H1 (cell line): Measurements from ENCODE around the gene SNX13. TPM values are rescaled to one million over a fixed set of nuclear protein-coding genes. Genes with fewer than 3 reads are reported as not detected.

Experiments
- CTCF ChIA-PET: fragments of 300-600 bp; sonication (Branson Sonifier 250); formaldehyde crosslinking; loops from one replicate; lab custom pipeline; 2021; ENCODE audit not compliant: partially characterized antibody; lab: Charles Lee
- POLR2A ChIA-PET: fragments of 300-600 bp; sonication (Branson Sonifier 250); formaldehyde crosslinking; loops from one replicate; lab custom pipeline; 2021; ENCODE audit warnings: inconsistent platforms; ENCODE audit not compliant: partially characterized antibody; lab: Charles Lee
- DNase-seq, 2 experiments: peaks; one replicate each; pipeline versions ENCODE4 v3.0.0 to v3.0.0-alpha.2; 2010 to 2022; ENCODE audit warnings: low spot score in 2 of 2, low read depth in 1 of 2, mixed read lengths in 1 of 2
- FAIRE-seq: peaks from 2 replicates; lab custom pipeline; 2011; peaks lifted over from hg19 to GRCh38; lab: Jason Lieb, UNC
- H2AFZ ChIP-seq: 2 replicates; pipeline ENCODE4 v1.8.1; 2012; ENCODE audit warnings: low read length, inconsistent platforms
- H2AK5ac ChIP-seq: 2 replicates; pipeline ENCODE4 v1.6.1; 2013; ENCODE audit warnings: low read depth, low read length
- H2BK120ac ChIP-seq: replicated peaks from 2 replicates; pipeline ENCODE3; 2013; ENCODE audit warnings: low read depth, low read length, inconsistent platforms
- H2BK12ac ChIP-seq: 2 replicates; pipeline ENCODE4 v1.6.1; 2013; ENCODE audit warnings: low read depth, low read length
- H2BK15ac ChIP-seq: 2 replicates; pipeline ENCODE4 v1.6.1; 2013; ENCODE audit warnings: low read length
- H2BK20ac ChIP-seq: 2 replicates; pipeline ENCODE4 v1.6.1; 2013; ENCODE audit warnings: low read length
- H2BK5ac ChIP-seq: 2 replicates; pipeline ENCODE4 v1.6.1; 2013; ENCODE audit warnings: low read depth, low read length
- H3K14ac ChIP-seq: 2 replicates; pipeline ENCODE4 v1.6.1; 2013; ENCODE audit warnings: inconsistent platforms; ENCODE audit not compliant: insufficient read length
- H3K18ac ChIP-seq: 2 replicates; pipeline ENCODE4 v1.6.1; 2013; ENCODE audit warnings: low read length; ENCODE audit errors: extremely low read depth
- H3K23ac ChIP-seq: 2 replicates; pipeline ENCODE4 v1.6.1; 2013; ENCODE audit warnings: inconsistent platforms; ENCODE audit not compliant: insufficient read length
- H3K23me2 ChIP-seq: 2 replicates; pipeline ENCODE4 v1.6.1; 2013; ENCODE audit warnings: low read depth, low read length
- H3K27ac ChIP-seq: 2 replicates; pipeline ENCODE4 v1.6.1; 2011; ENCODE audit warnings: low read depth, low read length, inconsistent platforms
- H3K27me3 ChIP-seq, 4 experiments: replicated peaks in 1 of 4; 1 replicate in 1 of 4; 2 replicates in 3 of 4; pipeline versions ENCODE4 v1.6.1 to v1.8.1; 2011 to 2013; ENCODE audit warnings: low read length in 3 of 4, mild to moderate bottlenecking in 3 of 4, inconsistent platforms in 2 of 4, mixed read lengths in 2 of 4, moderate library complexity in 1 of 4; ENCODE audit not compliant: control insufficient read depth in 3 of 4, insufficient read depth in 3 of 4; ENCODE audit errors: extremely low read depth in 1 of 4
- H3K36me3 ChIP-seq, 4 experiments: 2 replicates each; pipeline versions ENCODE4 v1.6.1 to v1.8.1; 2011 to 2013; ENCODE audit warnings: mild to moderate bottlenecking in 4 of 4, low read length in 3 of 4, moderate library complexity in 2 of 4, control low read depth in 1 of 4, inconsistent platforms in 1 of 4; ENCODE audit not compliant: insufficient read depth in 4 of 4, control insufficient read depth in 2 of 4
- H3K4ac ChIP-seq: replicated peaks from 2 replicates; pipeline ENCODE3; 2013; ENCODE audit warnings: low read length, low read depth, mixed read lengths, inconsistent platforms; ENCODE audit not compliant: insufficient read length
- H3K4me1 ChIP-seq, 4 experiments: replicated peaks in 1 of 4; 1 replicate in 1 of 4; 2 replicates in 3 of 4; pipeline versions ENCODE4 v1.6.1 to v1.8.1; 2011 to 2013; ENCODE audit warnings: low read length in 3 of 4, inconsistent platforms in 2 of 4, mixed read lengths in 1 of 4; ENCODE audit not compliant: insufficient read depth in 4 of 4, control insufficient read depth in 3 of 4
- H3K4me2 ChIP-seq, 2 experiments: 2 replicates each; pipeline versions ENCODE4 v1.6.1 to v1.8.1; 2011 to 2013; ENCODE audit warnings: low read depth in 2 of 2, low read length in 2 of 2, control low read depth in 1 of 2, inconsistent platforms in 1 of 2, mild to moderate bottlenecking in 1 of 2; ENCODE audit not compliant: insufficient read depth in 1 of 2
- H3K4me3 ChIP-seq, 4 experiments: fragments of 200-600, 300-600 bp in 1 of 4; sonication (generic), shearing (Covaris generic), sonication (Bioruptor Twin) in 1 of 4; 2 replicates each; pipeline versions ENCODE4 v1.5.1 to v1.8.1; 2011 to 2016; ENCODE audit warnings: low read length in 4 of 4, low read depth in 3 of 4, control low read depth in 2 of 4, inconsistent platforms in 2 of 4, mild to moderate bottlenecking in 2 of 4, mixed read lengths in 1 of 4, moderate library complexity in 1 of 4; ENCODE audit not compliant: insufficient read depth in 2 of 4; ENCODE audit errors: extremely low read depth in 1 of 4
- H3K56ac ChIP-seq: replicated peaks from 2 replicates; pipeline ENCODE3; 2013; ENCODE audit warnings: low read depth, mild to moderate bottlenecking, mixed read lengths, low read length, inconsistent platforms; ENCODE audit not compliant: insufficient read length
- H3K79me1 ChIP-seq: 2 replicates; pipeline ENCODE4 v1.6.1; 2013; ENCODE audit warnings: low read depth, low read length, control low read depth
- H3K79me2 ChIP-seq, 2 experiments: 2 replicates each; pipeline versions ENCODE4 v1.6.1 to v1.8.1; 2012 to 2013; ENCODE audit warnings: low read length in 2 of 2, mild to moderate bottlenecking in 2 of 2, inconsistent platforms in 1 of 2; ENCODE audit not compliant: insufficient read depth in 2 of 2, control insufficient read depth in 1 of 2
- H3K9ac ChIP-seq, 4 experiments: replicated peaks in 1 of 4; 1 replicate in 1 of 4; 2 replicates in 3 of 4; pipeline versions ENCODE4 v1.6.1 to v1.8.1; 2011 to 2013; ENCODE audit warnings: low read depth in 3 of 4, low read length in 3 of 4, control low read depth in 2 of 4, mild to moderate bottlenecking in 2 of 4, moderate library complexity in 2 of 4, inconsistent platforms in 1 of 4; ENCODE audit errors: extremely low read depth in 1 of 4
- H3K9me3 ChIP-seq, 2 experiments: 2 replicates each; pipeline versions ENCODE4 v1.6.1 to v1.8.1; 2012 to 2013; ENCODE audit warnings: mild to moderate bottlenecking in 2 of 2, moderate library complexity in 2 of 2, control low read depth in 1 of 2, inconsistent platforms in 1 of 2, low read depth in 1 of 2, low read length in 1 of 2, mixed read lengths in 1 of 2; ENCODE audit not compliant: insufficient read depth in 2 of 2
- H4K20me1 ChIP-seq, 2 experiments: replicated peaks in 1 of 2; 2 replicates each; pipeline versions ENCODE3 to v1.8.1; 2011 to 2013; ENCODE audit warnings: inconsistent platforms in 2 of 2, low read length in 2 of 2, mild to moderate bottlenecking in 1 of 2; ENCODE audit not compliant: insufficient read depth in 2 of 2, control insufficient read depth in 1 of 2
- H4K5ac ChIP-seq: 2 replicates; pipeline ENCODE4 v1.6.1; 2013; ENCODE audit warnings: low read length, low read depth, mixed read lengths, inconsistent platforms; ENCODE audit not compliant: insufficient read length
- H4K8ac ChIP-seq: 2 replicates; pipeline ENCODE4 v1.8.0; 2013; ENCODE audit warnings: mild to moderate bottlenecking, moderate library complexity, low read length, inconsistent platforms; ENCODE audit not compliant: insufficient read depth; ENCODE audit errors: extremely low read depth
- H4K91ac ChIP-seq: replicated peaks from 2 replicates; pipeline ENCODE3; 2013; ENCODE audit warnings: low read length, mixed read lengths, inconsistent platforms; ENCODE audit not compliant: insufficient read length
- BCL11A ChIP-seq, 2 experiments: IDR thresholded peaks; one replicate each; pipeline ENCODE4 v1.6.1; 2011; ENCODE audit warnings: low read depth in 2 of 2, low read length in 2 of 2, mild to moderate bottlenecking in 2 of 2
- CTCF ChIP-seq, 3 experiments: IDR thresholded peaks; 1 replicate in 2 of 3; 2 replicates in 1 of 3; pipeline versions ENCODE4 v1.5.1 to v1.6.1; 2011; ENCODE audit warnings: low read length in 3 of 3, mild to moderate bottlenecking in 3 of 3, inconsistent platforms in 2 of 3, low read depth in 1 of 3, moderate library complexity in 1 of 3; ENCODE audit not compliant: insufficient read depth in 1 of 3; ENCODE audit errors: control extremely low read depth in 1 of 3
- EZH2 ChIP-seq: fragments of 200-600 bp; sonication (generic); IDR thresholded peaks from 2 replicates; pipeline ENCODE4 v1.7.1; 2012; ENCODE audit warnings: low read depth, mild to moderate bottlenecking, moderate library complexity, low read length, inconsistent platforms; ENCODE audit not compliant: severe bottlenecking
- HDAC6 ChIP-seq: IDR thresholded peaks from one replicate; pipeline ENCODE4 v1.7.1; 2012; ENCODE audit warnings: low read depth, mild to moderate bottlenecking, inconsistent platforms, low read length, moderate library complexity
- PHF8 ChIP-seq: fragments of 200-600 bp; sonication (generic); conservative IDR thresholded peaks from 2 replicates; pipeline ENCODE4 v1.7.1; 2012; ENCODE audit warnings: low read depth, mild to moderate bottlenecking, inconsistent platforms, low read length, moderate library complexity
- RAD21 ChIP-seq, 2 experiments: IDR thresholded peaks in 1 of 2; conservative IDR thresholded peaks in 1 of 2; 2 replicates each; pipeline ENCODE4 v1.6.1; 2011; ENCODE audit warnings: low read depth in 2 of 2, low read length in 2 of 2, improper control_type of control experiment in 1 of 2, inconsistent platforms in 1 of 2, mild to moderate bottlenecking in 1 of 2, moderate library complexity in 1 of 2
- RFX5 ChIP-seq: IDR thresholded peaks from 2 replicates; pipeline ENCODE4 v1.6.1; 2011; ENCODE audit warnings: low read depth, low read length, improper control_type of control experiment, borderline replicate concordance
- TEAD4 ChIP-seq: IDR thresholded peaks from 2 replicates; pipeline ENCODE4 v1.6.1; 2012; ENCODE audit warnings: low read depth, low read length, inconsistent platforms, mixed read lengths
- WGBS, 2 experiments: shearing (Covaris generic) in 1 of 2; methylation state at CpG; one replicate each; pipeline versions ENCODE4 v1.1.6 to v1.1.7; 2013 to 2015; ENCODE audit warnings: low lambda C conversion rate in 2 of 2, mixed read lengths in 2 of 2, inconsistent platforms in 1 of 2, low coverage in 1 of 2, missing lambda C conversion rate in 1 of 2; ENCODE audit not compliant: insufficient replicate concordance in 2 of 2, insufficient coverage in 1 of 2, insufficient read length in 1 of 2; ENCODE audit errors: extremely low coverage in 1 of 2, missing lambda C conversion rate in 1 of 2; 5-methylcytosine and 5-hydroxymethylcytosine counted together
- polyA plus RNA-seq, 7 experiments: library from polyadenylated mRNA; depleted of rRNA in 3 of 7; stranded (reverse) in 5 of 7; unstranded in 2 of 7; fragments of >200 nt in 5 of 7; fragments of 200-250 nt in 2 of 7; gene quantifications; 1 replicate in 5 of 7; 2 replicates in 1 of 7; 4 replicates in 1 of 7; pipeline versions ENCODE4 v1.2.1 to v1.2.3, GENCODE V29; 2011 to 2013; ENCODE audit warnings: missing spikeins in 2 of 7, mixed read lengths in 2 of 7
- total RNA-seq: library from RNA; stranded (reverse); fragmentation: NEBNext Ultra II Directional; extraction: Animal tissue kit (Norgen Biotek cat#: 25700); gene quantifications from 2 replicates; pipeline ENCODE4 v1.2.1, GENCODE V29; 2021

The SNX13 gene
- total and polyA plus RNA-seq, 2 of the 8 experiments (the other 6 are each of a cell fraction or from before 2014, with no cell fraction given), result 5.5 to 27.4 TPM

GRCh38 chr7:17988858-17989257 lies 48.6 kb upstream of the SNX13 start:
- Histone ChIP-seq H3K4ac (no peak overlapping the region), H3K27me3 (no peaks in the 10 kb centered on the region), H3K9me3 (no peaks in the 10 kb centered on the region), H2BK5ac (no peak overlapping the region), H3K27ac (no peak overlapping the region), H4K20me1 (no peaks in the 10 kb centered on the region), H2BK12ac (no peak overlapping the region), H2BK15ac (no peak overlapping the region), H3K23me2 (no peaks in the 10 kb centered on the region), H2AFZ (peak overlapping the region; percentile 8; the same call in 1 of the 2 replicates), H4K5ac (no peak overlapping the region), H3K23ac (no peak overlapping the region), H3K56ac (no peak overlapping the region), H3K18ac (no peak overlapping the region), H3K79me2 (no peaks in the 10 kb centered on the region), H4K8ac (no peak overlapping the region; the same call in 1 of the 2 replicates), H2BK120ac (no peak overlapping the region), H2AK5ac (no peak overlapping the region), H3K14ac (no peak overlapping the region), H3K4me2 (no peak overlapping the region), H3K4me3 (no peak overlapping the region), H4K91ac (no peak overlapping the region), H3K9ac (no peak overlapping the region), H3K4me1 (no peaks in the 10 kb centered on the region), H3K79me1 (no peaks in the 10 kb centered on the region), H2BK20ac (no peak overlapping the region), H3K36me3 (no peaks in the 10 kb centered on the region)
- DNase-seq (no peak), FAIRE-seq (no peak)
- POLR2A ChIA-PET, result no interaction called here
- TF ChIP-seq EZH2 (no peak), RFX5 (no peak), PHF8 (no peak), BCL11A (IDR thresholded peaks at IDR 0.05; ENCODE audit: low read depth in 2 of 2, low read length in 2 of 2) (no peak), HDAC6 (no peak), RAD21 (IDR thresholded peaks at IDR 0.05 in 1 of 2, conservative IDR thresholded peaks at IDR 0.05 in 1 of 2; ENCODE audit: low read depth in 2 of 2, low read length in 2 of 2) (peak; percentile 38 to 53), CTCF (IDR thresholded peaks at IDR 0.05; ENCODE audit: control extremely low read depth in 1 of 3, insufficient read depth in 1 of 3, low read depth in 1 of 3, low read length in 3 of 3) (peak in 2 of 3 experiments; percentile 29 to 33; a peak in 3 of 4 replicates), TEAD4 (no peak)
- CTCF ChIA-PET, result interaction anchor here (0.7 to 12.3 kb wide), 7 partner anchors 10 to 366 kb away, joined by 3 to 149 read pairs (median 4); no protein-coding TSS in a partner anchor
- 85% methylated on average over 6 of the region's 6 CpGs; no CpG with 5 or more reads in 1 of the 2 experiments for WGBS, 2 experiments
